HG03045 (cell line): ENCODE results near the gene TAPBPL.
"Not testable (repeated sequence)": the region's sequence is repeated elsewhere in the genome, so short reads cannot be mapped to it uniquely, and the experiment has no call there.

ENCODE experiments used
- ATAC-seq: cut with Tn5 transposase; IDR thresholded peaks from one replicate; pipeline ENCODE4 v1.9.1; 2021; ENCODE audit warnings: mild to moderate bottlenecking, moderate library complexity; ENCODE audit not compliant: unreplicated experiment

The TAPBPL gene

DNA sequence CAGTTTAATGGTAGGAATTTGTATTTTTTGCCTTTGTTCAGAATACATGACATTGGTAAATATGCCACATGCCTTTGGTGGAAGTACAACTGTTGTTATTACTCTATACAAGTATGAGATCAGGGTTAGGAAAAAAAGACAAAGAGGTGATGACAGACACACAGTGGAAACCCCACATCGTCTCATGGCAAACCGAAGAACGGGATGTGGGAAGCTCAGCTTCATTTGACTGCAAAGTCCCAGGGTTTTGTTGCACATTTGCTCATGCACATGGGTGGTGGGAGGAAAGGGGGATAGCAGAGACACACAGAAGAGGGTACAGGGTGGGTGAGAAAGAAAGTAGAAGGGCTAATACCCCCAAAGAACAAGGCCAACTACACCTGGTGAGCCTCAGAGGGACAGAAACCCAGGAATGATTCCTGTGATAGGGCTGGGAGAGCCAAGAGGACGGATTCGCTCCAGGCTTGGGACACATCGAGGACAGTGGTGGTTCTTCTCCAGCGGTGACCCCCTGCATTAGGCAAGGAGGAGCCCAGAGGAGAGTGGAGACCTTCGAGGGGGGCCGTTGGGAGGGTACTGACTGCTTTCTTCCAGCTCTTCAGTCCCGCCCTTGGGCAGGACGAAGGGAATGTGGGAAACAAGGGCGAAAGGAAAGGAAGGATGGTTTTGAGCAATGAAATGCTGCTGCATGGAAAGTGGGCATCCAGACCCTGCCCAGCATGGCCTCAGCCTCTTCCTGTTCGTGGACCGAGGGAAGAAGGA, 10.6 kb downstream of the TAPBPL start:
- ATAC-seq, result no peak

DNA sequence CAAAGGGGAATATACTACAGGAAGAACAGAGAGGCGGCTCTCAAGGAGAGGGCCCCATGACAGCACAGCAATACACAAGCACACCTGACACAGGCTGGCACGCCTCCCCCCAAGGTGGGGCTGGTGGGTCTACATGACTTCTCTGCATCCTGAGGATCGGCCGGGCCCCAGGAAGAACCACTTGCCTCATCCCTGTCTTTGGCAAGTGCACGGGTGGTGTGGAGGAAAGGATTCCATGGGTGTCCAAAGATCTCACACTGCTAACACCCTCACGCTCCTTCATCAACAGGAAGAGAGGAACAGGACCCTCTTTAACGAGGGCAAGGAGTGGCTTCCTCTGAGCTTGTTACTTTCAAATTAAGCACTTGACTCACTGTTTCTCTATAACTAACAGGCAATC, 11.4 kb downstream of the TAPBPL start:
- ATAC-seq, result no peak

DNA sequence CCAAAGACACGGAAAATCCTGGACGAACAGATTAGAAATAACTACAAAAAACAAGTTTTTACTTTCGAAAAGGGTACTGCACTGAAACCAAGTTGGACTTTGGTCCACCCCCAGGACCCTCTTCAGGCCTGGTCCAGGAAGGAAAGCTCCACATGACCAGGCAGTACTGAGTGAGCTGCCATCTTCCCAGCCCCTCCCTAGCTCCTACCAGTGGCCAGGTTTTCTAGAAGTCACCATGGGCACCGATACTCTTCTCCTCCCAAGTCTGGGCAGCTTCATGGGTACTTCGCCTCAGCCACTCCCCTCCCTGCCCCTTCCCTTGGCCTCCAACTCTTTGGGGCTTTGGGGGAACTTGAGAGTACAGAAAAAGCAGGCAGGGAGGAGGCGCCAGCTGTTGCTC, 12.0 kb downstream of the TAPBPL start:
- no peak for ATAC-seq

DNA sequence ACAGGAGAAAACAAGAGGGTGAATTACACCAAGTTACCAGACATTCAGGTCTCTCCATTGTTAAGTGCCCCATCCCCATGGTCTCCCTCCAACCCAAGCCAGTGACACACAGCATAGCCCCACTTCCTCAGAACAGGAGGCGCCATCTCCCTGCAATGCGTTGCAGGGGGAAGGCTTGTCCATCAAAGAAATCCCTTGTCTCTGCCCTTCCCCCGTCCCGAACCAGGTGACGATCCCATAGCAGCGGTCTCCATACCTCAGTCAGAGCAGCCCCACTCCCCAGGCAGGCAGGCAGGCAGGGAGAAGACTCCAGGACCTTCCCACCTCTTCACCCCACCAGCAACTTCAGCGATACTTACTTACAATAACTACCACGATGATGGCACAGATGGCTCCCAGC, 12.7 kb downstream of the TAPBPL start:
- no peak for ATAC-seq

DNA sequence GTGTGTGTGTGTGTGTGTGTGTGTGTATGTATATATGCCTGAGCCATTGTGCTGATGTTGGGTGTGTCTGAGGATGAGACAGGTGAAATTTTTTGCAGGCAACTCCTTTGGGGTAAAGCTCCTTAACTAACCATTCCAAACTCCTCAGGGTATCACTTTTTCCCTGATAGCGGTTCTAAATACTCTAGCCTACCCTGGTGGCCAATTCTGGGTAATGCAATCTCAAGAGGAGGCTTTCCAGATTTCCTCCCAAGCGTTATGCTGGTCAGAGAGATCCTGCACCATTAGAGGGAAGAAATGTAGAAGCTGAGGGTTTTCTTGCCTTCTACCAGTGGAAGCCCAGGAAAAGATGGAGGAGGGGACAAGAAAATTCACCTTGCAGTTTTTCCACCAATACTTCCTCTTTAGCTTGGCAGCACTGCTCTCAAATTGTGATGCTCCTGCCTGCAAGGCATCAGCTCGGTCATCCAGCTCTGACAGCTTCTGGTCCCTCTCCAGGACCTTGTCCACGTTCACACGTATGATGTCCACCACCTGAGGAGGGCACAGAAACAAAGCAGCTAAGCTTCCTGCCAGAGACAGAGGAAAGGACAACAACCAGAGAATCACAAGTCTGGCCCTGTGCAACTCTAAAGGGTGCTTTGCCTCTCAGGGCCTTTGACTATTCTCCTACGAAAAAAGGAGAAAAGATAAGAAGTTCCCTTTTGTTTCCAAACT, 13.8 kb downstream of the TAPBPL start:
- no peak for ATAC-seq

DNA sequence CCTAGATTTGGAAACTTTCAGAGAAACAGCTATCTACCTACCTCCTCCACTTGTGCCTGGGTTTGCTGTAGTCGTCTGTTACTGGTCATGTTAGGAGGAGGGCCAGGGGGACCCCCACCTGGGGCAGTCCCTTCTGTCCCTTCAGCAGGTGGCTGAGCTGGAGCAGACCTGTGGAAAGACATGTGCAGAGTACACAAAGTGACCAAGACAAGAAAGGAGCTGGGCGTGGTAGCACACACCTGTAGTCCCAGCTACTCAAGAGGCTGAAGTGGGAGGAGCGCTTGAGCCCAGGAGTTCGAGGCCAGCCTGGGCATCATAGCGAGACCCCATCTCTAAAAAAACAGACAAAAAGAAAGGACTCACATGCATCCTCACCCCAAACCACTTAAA, 14.3 kb downstream of the TAPBPL start:
- no peak for ATAC-seq

DNA sequence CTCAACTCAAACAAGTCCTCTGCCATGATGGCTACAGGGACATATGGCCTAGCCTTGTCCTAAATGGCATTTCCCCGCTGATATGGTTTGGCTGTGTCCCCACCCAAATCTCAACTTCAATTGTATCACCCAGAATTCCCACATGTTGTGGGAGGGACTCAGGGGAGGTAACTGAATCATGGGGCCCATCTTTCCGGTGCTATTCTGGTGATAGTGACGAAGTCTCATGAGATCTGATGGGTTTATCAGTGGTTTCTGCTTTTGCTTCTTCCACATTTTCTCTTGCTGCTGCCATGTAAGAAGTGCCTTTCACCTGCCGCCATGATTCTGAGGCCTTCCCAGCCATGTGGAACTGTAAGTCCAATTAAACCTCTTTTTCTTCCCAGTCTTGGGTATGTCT, 14.9 kb downstream of the TAPBPL start:
- ATAC-seq, result not testable (repeated sequence)

DNA sequence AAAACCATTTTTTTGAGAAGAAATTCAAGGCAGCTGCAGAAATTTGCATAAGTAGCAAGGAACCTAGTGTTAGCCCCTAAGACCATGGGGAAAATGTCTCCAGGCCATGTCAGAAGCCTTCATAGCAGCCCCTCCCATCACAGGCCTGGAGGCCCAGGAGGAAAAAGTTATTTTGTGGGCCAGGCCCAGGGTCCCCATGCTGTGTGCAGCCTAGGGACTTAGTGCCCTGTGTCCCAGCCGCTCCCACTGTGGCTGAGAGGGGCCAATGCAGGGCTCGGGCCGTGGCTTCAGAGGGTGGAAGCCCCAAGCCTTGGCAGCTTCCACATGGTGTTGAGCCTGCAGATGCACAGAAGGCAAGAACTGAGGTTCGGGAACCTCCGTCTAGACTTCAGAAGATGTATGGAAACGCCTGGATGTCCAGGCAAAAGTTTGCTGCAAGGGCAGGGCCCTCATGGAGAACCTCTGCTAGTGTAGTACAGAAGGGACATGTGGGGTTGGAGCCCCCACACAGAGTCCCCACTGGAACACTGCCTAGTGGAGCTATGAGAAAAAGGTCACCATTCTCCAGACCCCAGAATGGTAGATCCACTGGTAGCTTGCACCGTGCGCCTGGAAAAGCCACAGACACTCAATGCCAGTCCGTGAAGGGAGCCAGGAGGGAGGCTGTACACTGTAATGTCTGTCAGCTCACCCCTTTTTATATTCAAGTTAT, 15.9 kb downstream of the TAPBPL start:
- ATAC-seq, result not testable (repeated sequence)

DNA sequence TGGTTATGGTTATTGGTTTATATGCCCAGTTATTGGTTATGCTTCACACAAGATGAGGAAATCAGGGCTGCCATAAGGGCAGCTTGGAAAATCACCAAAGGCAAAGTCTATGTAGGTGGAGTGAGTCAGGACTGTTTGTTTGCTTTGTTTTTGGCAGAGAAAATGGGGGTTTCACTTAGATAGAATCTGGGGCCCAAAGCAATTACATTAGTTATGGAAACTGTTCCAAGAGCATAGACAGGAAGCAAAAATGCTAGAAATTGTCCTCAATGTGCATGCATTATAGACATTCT, 16.4 kb downstream of the TAPBPL start:
- no peak for ATAC-seq

DNA sequence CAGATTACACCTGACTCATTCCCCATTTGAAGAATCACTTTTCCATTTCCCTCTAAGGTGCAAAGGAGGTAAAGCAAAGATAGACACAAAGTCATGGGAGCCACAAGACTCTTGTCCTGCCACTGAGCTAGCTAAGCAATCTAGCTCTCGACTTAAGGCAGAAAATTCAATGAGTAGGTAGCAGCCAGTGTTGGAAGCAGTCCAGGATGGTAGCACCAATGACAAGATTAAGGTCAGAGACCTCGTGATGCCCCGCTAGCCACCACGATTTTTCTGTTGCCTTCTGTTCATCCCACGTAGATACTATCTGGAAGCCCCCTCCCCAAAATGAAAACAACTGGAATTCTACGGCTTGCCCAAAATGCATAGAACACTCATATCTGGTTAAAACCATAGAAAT, 17.2 kb downstream of the TAPBPL start:
- ATAC-seq, result no peak

DNA sequence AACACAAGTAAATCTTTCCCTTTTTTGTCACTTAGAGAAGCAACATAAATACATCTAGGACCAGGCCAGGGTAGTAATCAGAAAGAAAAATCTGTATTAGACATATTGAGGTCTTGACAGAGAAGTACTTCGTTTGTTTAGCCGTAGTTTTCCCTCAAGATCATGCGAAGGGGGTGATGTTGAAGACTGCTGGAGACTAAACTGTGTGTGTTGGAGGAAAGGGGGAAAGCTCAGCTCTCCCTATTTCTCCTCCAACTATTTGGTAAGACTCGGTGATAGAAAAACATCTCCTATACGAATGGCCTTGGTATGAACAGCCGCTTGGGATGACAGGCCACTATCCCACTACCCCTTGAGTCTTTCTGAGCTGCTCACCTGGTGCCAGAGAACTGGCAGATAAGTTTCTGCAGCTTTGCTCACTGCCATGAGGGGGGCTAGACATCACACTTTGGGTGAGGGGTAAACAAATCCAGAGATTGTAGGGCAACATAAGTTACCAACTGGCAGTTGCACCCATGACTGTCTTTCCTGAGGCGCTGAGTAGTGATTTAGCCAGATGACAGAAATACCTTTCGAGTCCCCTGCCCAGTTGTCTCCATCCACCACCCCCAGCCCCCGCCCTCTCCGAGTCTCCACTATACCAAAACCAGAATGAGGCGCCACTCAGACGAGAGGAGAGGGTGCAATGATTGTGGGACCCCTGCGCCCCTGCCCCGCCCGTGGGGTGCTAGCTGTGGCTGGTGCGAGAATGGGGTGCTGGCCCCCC, 17.9 kb downstream of the TAPBPL start:
- ATAC-seq, result no peak

DNA sequence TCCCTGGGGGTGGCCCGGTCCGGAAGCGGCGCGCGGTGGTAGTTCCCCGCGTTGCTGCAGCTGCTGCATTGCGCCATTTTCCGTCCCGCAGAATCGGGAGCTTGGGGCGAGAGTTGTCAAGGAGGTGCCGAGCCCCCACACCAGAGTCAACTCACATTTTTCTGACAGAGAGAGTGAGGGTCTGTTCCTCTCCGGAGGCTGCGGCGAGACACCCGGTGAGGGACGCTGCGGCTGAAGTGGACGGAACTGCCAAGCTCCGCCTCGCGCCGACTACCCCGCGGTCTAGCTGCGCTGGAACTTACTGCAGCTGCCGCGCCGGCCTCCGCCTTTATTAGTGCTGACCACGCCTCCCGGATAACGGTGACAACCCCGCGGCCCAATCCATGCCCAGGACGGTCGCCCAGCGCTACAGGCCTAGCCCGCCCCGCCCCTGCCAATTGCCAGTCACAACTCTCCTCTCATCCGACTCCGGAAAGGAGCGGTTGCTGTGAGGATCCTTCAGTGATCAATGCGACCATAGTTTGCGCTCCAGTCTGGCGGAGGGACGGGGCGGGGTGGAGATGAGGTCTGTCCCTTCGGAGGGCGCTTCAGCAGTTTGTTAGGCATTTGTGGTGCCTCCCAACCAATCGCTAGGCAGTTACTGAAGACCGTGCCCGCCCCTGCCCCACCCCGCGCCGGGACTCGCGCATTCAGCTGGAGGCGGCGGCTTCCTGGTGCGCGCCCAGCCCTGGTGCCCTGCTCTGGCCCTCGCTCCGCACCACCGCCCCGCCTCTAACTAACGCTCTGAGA, 18.7 kb downstream of the TAPBPL start, which contains the start of gene VAMP1:
Gene VAMP1 (minus strand): TSS at position 303 of the 789 bp plus-strand sequence. CDS start 146 bp downstream, at position 157.
- ATAC-seq, result peak; percentile 88

DNA sequence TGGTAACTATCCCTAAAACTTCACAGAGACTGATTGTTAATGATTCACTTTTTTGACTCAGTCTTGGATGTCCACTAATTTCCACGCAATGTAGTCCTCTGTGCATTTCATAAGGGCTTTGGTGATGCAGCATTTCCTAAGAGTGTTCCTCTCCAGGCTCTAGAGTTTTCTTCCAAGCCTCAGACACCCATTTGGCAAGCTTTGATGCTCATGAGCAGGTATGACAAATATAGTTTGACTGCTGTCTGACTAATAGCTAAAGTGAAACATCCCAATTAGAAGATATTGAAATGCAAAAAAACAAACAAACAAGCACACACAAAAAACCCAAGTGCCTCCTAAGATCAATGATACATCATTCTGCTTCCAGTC, 20.1 kb downstream of the TAPBPL start:
- no peak for ATAC-seq

DNA sequence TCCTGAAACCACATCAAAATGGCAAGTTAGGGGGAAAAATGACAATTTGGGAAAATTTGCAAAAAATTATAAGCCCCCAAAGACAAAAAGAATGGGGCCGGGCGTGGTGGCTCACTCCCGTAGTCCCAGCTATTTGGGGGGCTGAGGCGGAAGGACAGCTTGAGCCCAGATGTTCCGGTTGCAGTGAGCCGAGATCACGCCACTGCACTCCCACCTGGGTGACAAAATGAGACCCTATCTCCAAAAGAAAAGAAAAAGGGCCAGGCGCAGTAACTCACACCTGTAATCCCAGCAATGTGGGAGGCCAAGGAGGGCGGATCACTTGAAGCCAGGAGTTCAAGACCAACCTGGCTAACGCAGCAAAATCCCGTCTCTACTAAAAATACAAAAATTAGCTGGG, 20.6 kb downstream of the TAPBPL start:
- ATAC-seq, result no peak

DNA sequence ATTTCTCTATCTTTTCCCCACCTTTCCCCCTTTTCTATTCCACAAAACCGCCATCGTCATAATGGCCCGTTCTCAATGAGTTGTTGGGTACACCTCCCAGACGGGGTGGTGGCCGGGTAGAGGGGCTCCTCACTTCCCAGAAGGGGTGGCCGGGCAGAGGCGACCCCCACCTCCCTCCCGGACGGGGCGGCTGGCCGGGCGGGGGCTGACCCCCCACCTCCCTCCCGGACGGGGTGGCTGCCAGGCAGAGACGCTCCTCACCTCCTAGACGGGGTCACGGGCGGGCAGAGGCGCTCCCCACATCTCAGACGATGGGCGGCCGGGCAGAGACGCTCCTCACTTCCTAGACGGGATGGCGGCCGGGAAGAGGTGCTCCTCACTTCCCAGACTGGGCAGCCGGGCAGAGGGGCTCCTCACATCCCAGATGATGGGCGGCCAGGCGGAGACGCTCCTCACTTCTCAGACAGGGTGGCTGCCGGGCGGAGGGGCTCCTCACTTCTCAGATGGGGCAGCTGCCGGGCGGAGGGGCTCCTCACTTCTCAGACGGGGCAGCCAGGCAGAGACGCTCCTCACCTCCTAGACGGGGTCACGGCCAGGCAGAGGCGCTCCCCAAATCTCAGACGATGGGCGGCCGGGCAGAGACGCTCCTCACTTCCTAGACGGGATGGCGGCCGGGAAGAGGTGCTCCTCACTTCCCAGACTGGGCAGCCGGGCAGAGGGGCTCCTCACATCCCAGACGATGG, 23.6 kb downstream of the TAPBPL start:
- not testable (repeated sequence) for ATAC-seq

DNA sequence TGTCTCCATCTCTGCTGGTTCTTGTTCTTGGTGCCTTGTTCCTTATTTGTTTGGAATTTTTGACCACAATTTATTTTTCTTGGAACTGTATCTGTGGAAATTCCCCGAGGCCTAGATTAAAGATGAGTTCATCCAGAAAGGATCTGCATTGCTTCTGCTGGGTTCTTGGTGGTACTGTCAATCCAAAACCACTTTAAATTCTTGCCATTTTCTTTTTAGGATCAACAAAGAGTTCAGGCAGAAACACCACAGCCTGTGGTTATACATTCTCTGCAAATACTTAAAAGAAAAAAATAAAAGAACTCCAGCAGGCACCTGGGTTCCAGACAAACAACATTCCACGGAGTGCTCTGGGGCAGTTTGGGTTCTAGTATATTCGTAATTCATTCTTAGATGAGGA, 24.6 kb downstream of the TAPBPL start:
- no peak for ATAC-seq

DNA sequence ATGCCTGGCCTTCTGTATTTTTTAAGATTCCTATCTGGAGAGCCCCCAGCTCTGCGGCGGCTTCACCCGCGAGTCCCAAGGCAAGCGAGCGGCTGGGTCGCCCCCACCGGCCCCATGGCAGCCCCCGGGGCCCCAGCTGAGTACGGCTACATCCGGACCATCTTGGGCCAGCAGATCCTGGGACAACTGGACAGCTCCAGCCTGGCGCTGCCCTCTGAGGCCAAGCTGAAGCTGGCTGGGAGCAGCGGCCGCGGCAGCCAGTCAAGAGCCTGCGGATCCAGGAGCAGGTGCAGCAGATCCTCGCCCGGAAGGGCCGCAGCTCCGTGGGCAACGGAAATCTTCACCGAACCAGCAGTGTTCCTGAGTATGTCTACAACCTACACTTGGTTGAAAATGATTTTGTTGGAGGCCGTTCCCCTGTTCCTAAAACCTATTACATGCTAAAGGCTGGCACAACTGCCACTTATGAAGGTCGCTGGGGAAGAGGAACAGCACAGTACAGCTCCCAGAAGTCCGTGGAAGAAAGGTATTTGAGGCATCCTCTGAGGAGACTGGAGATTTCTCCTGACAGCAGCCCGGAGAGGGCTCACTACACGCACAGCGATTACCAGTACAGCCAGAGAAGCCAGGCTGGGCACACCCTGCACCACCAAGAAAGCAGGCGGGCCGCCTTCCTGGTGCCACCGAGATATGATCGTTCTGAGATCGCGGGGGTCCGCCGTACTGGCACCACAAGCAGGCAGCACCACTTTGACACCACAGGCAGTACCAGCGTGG, 25.9 kb downstream of the TAPBPL start:
- ATAC-seq, result not testable (repeated sequence)

DNA sequence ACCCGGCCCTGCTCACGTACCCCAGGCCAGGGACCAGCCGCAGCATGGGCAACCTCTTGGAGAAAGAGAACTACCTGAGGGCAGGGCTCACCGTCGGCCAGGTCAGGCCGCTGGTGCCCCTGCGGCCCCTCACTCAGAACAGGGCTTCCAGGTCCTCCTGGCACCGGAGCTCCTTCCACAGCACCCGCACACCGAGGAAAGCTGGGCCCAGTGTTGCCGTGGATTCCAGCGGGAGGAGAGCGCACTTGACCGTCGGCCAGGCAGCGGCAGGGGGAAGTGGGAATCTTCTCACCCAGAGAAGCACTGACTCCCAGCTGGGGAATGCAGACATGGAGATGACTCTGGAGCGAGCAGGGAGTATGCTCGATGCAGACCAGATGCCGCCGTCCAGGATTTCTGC, 26.6 kb downstream of the TAPBPL start:
- ATAC-seq, result no peak

DNA sequence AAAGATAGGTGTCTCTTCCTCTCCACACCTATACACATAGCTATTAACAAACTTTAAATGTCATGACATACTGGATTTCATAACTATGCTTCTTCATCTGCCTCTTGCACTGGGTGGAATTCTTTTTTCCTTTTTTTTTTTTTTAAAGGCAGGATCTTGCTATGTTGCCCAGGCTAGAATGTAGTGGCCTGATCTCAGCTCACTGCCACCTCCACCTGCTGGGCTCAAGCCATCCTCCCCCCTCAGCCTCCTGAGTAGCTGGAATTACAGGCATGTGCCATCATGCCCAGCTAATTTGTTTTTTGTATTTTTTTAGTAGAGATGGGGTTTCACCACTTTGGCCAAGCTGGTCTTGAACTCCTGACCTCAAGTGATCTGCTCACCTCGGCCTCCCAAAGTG, 36.4 kb downstream of the TAPBPL start:
- no peak for ATAC-seq
